Astrocyte (in vitro differentiated cells and primary cell): Measurements from ENCODE around the gene PARD3B. TPM values are rescaled to one million over a fixed set of nuclear protein-coding genes. Genes with fewer than 3 reads are reported as not detected.

ENCODE experiments used
- DNase-seq: peaks from one replicate; pipeline ENCODE4 v3.0.0-alpha.2; 2010; ENCODE audit warnings: low read depth
- FAIRE-seq: peaks from 2 replicates; lab custom pipeline; 2011; peaks lifted over from hg19 to GRCh38; lab: Jason Lieb, UNC
- H2AFZ ChIP-seq: 2 replicates; pipeline ENCODE4 v1.6.0; 2012; ENCODE audit warnings: low read depth, low read length, inconsistent platforms
- H3K27ac ChIP-seq: 2 replicates; pipeline ENCODE4 v1.5.1; 2011; ENCODE audit warnings: low read depth, low read length, inconsistent platforms
- H3K27me3 ChIP-seq: 2 replicates; pipeline ENCODE4 v1.6.0; 2011; ENCODE audit warnings: low read length, inconsistent platforms; ENCODE audit not compliant: insufficient read depth
- H3K36me3 ChIP-seq: 2 replicates; pipeline ENCODE4 v1.5.1; 2011; ENCODE audit warnings: low read length, inconsistent platforms; ENCODE audit not compliant: insufficient read depth
- H3K4me1 ChIP-seq: 2 replicates; pipeline ENCODE4 v1.5.1; 2011; ENCODE audit warnings: low read length, inconsistent platforms; ENCODE audit not compliant: insufficient read depth
- H3K4me2 ChIP-seq: 2 replicates; pipeline ENCODE4 v1.6.0; 2012; ENCODE audit warnings: low read length, inconsistent platforms
- H3K4me3 ChIP-seq: 2 replicates; pipeline ENCODE4 v1.5.1; 2011; ENCODE audit warnings: low read depth, mild to moderate bottlenecking, low read length, inconsistent platforms; ENCODE audit not compliant: insufficient read depth
- H3K79me2 ChIP-seq: 2 replicates; pipeline ENCODE4 v1.6.0; 2012; ENCODE audit warnings: mild to moderate bottlenecking, low read length, inconsistent platforms; ENCODE audit not compliant: insufficient read depth
- H3K9ac ChIP-seq: 2 replicates; pipeline ENCODE4 v1.6.0; 2012; ENCODE audit warnings: mild to moderate bottlenecking, low read length, inconsistent platforms
- H3K9me3 ChIP-seq: 2 replicates; pipeline ENCODE4 v1.5.1; 2012; ENCODE audit warnings: low read depth, mild to moderate bottlenecking, low read length, inconsistent platforms; ENCODE audit not compliant: insufficient read depth
- H4K20me1 ChIP-seq: 2 replicates; pipeline ENCODE4 v1.6.0; 2012; ENCODE audit warnings: low read length, inconsistent platforms; ENCODE audit not compliant: insufficient read depth
- H3K27ac Mint-ChIP-seq: one replicate; pipeline ENCODE4 v1.8.0; 2021; ENCODE audit warnings: mild to moderate bottlenecking, mixed read lengths; ENCODE audit not compliant: unreplicated experiment
- H3K27me3 Mint-ChIP-seq: one replicate; pipeline ENCODE4 v1.8.0; 2021; ENCODE audit warnings: low read depth, mixed read lengths; ENCODE audit not compliant: unreplicated experiment
- H3K36me3 Mint-ChIP-seq: one replicate; pipeline ENCODE4 v1.8.0; 2021; ENCODE audit warnings: low read depth, mixed read lengths; ENCODE audit not compliant: unreplicated experiment
- H3K4me1 Mint-ChIP-seq: one replicate; pipeline ENCODE4 v1.8.0; 2021; ENCODE audit warnings: low read depth, mixed read lengths; ENCODE audit not compliant: unreplicated experiment
- H3K4me3 Mint-ChIP-seq: one replicate; pipeline ENCODE4 v1.8.0; 2021; ENCODE audit warnings: mild to moderate bottlenecking, moderate library complexity, mixed read lengths; ENCODE audit not compliant: unreplicated experiment
- H3K9me3 Mint-ChIP-seq: one replicate; pipeline ENCODE4 v1.8.0; 2021; ENCODE audit warnings: mild to moderate bottlenecking, mixed read lengths; ENCODE audit not compliant: unreplicated experiment
- EZH2 ChIP-seq: IDR thresholded peaks from 2 replicates; pipeline ENCODE4 v1.6.1; 2012; ENCODE audit warnings: mild to moderate bottlenecking, low read length, inconsistent platforms; ENCODE audit not compliant: insufficient read depth
- total RNA-seq: library from RNA; stranded (reverse); gene quantifications from 2 replicates; pipeline ENCODE4 v1.2.1, GENCODE V29; 2021
- TF ChIP-seq, protein P1 (sequence below): IDR thresholded peaks from 2 replicates; pipeline ENCODE4 v1.5.1; 2011; ENCODE audit warnings: low read depth, mild to moderate bottlenecking, inconsistent platforms, low read length, moderate library complexity; ENCODE audit not compliant: insufficient read depth

Gene PARD3B
- total RNA-seq, 1 donor from 2014 or later = 6.5 TPM

DNA sequence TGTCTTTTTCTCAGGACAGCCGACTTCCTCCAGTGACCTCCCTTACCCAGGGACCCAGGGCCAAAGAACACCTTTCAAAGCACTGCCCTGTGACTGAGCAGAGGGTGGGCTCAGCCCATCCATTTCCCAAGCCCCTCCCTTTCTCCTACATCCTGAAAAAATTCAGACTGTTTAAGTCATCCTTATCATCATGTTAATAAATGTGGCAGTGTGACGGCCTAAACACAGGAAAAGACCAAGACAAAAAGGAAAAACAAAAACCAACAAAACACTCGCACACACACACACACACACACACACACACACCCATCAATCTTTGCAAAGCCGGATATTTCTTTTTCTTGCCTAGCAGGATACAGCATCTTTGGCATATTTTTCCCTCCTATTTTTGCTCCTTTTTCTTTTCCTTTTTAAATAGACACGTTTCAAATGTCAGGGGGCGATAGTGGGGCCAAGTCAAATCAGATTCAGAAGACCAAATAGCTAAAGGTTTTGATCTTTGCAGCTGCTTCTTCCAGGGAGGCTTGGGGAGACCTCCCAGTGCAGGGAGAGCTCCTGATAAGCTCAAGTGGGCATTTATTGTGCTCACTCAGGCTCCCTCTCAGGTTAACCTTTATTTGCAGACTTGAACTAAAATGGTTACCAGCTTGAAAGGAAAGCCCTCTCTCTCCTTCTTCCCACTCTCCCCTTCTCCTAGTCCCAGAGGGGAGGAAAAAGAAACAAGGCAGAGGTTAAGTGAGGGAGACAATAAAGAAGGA, 1097.5 kb downstream of the PARD3B start:
- no peaks in the 10 kb centered on the region for H3K27me3 Mint-ChIP-seq
- H3K27ac ChIP-seq = no peak overlapping the region
- no peaks in the 10 kb centered on the region for H3K36me3 Mint-ChIP-seq
- no peaks in the 10 kb centered on the region for H4K20me1 ChIP-seq
- no peak for DNase-seq
- H3K9me3 ChIP-seq = no peaks in the 10 kb centered on the region
- H3K79me2 ChIP-seq = no peaks in the 10 kb centered on the region
- H3K4me1 ChIP-seq = peaks cover 4% of the 10 kb centered on the region
- peaks cover 1% of the 10 kb centered on the region for H3K9me3 Mint-ChIP-seq
- no peak for FAIRE-seq
- peaks cover 7% of the 10 kb centered on the region for H3K4me1 Mint-ChIP-seq
- H3K27ac Mint-ChIP-seq = no peak overlapping the region
- no peak overlapping the region for H3K9ac ChIP-seq
- no peak overlapping the region for H3K4me3 ChIP-seq
- no peak overlapping the region for H3K4me2 ChIP-seq
- H2AFZ ChIP-seq = no peak overlapping the region
- TF ChIP-seq EZH2 = no peak
- TF ChIP-seq, protein P1, sequence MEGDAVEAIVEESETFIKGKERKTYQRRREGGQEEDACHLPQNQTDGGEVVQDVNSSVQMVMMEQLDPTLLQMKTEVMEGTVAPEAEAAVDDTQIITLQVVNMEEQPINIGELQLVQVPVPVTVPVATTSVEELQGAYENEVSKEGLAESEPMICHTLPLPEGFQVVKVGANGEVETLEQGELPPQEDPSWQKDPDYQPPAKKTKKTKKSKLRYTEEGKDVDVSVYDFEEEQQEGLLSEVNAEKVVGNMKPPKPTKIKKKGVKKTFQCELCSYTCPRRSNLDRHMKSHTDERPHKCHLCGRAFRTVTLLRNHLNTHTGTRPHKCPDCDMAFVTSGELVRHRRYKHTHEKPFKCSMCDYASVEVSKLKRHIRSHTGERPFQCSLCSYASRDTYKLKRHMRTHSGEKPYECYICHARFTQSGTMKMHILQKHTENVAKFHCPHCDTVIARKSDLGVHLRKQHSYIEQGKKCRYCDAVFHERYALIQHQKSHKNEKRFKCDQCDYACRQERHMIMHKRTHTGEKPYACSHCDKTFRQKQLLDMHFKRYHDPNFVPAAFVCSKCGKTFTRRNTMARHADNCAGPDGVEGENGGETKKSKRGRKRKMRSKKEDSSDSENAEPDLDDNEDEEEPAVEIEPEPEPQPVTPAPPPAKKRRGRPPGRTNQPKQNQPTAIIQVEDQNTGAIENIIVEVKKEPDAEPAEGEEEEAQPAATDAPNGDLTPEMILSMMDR = no peak
- no peaks in the 10 kb centered on the region for H3K27me3 ChIP-seq
- no peak overlapping the region for H3K4me3 Mint-ChIP-seq
- H3K36me3 ChIP-seq = no peaks in the 10 kb centered on the region

GRCh38 chr2:205643391-205643885, 1098.2 kb downstream of the PARD3B start:
- no peak overlapping the region for H3K4me3 ChIP-seq
- H3K27me3 ChIP-seq = no peaks in the 10 kb centered on the region
- H3K27ac Mint-ChIP-seq = no peak overlapping the region
- no peak overlapping the region for H3K4me3 Mint-ChIP-seq
- H3K4me1 ChIP-seq = peaks cover 4% of the 10 kb centered on the region
- DNase-seq (no peak), FAIRE-seq (no peak)
- TF ChIP-seq, protein P1 = no peak
- no peak for TF ChIP-seq EZH2
- H3K79me2 ChIP-seq = no peaks in the 10 kb centered on the region
- H3K9me3 Mint-ChIP-seq = peaks cover 1% of the 10 kb centered on the region
- no peaks in the 10 kb centered on the region for H3K9me3 ChIP-seq
- no peak overlapping the region for H2AFZ ChIP-seq
- no peaks in the 10 kb centered on the region for H3K36me3 ChIP-seq
- peak overlapping the region; percentile 38 for H3K4me2 ChIP-seq
- no peak overlapping the region for H3K9ac ChIP-seq
- no peaks in the 10 kb centered on the region for H3K36me3 Mint-ChIP-seq
- H3K27ac ChIP-seq = no peak overlapping the region
- H3K27me3 Mint-ChIP-seq = no peaks in the 10 kb centered on the region
- H3K4me1 Mint-ChIP-seq = peaks cover 7% of the 10 kb centered on the region
- H4K20me1 ChIP-seq = no peaks in the 10 kb centered on the region

- DNase-seq = peak; percentile 44
- no peaks in the 10 kb centered on the region for H4K20me1 ChIP-seq
- H3K79me2 ChIP-seq = no peaks in the 10 kb centered on the region
- H3K27me3 ChIP-seq = no peaks in the 10 kb centered on the region
- no peak overlapping the region for H3K27ac ChIP-seq
- H3K4me1 ChIP-seq = peaks cover 4% of the 10 kb centered on the region
- no peak overlapping the region for H3K27ac Mint-ChIP-seq
- H3K4me3 ChIP-seq = no peak overlapping the region
- peak overlapping the region; percentile 26 for H2AFZ ChIP-seq
- no peak overlapping the region for H3K4me3 Mint-ChIP-seq
- peak overlapping the region; percentile 38 for H3K4me2 ChIP-seq
- peak; percentile 5 for FAIRE-seq
- no peak overlapping the region for H3K9ac ChIP-seq
- no peaks in the 10 kb centered on the region for H3K36me3 ChIP-seq
- H3K4me1 Mint-ChIP-seq = peaks cover 7% of the 10 kb centered on the region
- H3K36me3 Mint-ChIP-seq = no peaks in the 10 kb centered on the region
- H3K9me3 Mint-ChIP-seq = peaks cover 1% of the 10 kb centered on the region
- TF ChIP-seq, protein P1 = no peak
- TF ChIP-seq EZH2 = no peak
- no peaks in the 10 kb centered on the region for H3K27me3 Mint-ChIP-seq
- H3K9me3 ChIP-seq = no peaks in the 10 kb centered on the region
These were observed 1098.7 kb downstream of the PARD3B start for GRCh38 chr2:205644018-205644417.
